Fibroblast of lung (primary cell): Measurements from ENCODE around the gene GPX4. TPM values are rescaled to one million over a fixed set of nuclear protein-coding genes. Genes with fewer than 3 reads are reported as not detected.
A peak's percentile ranks its signal among the peaks of the same experiment; 100 is the strongest.

Experiments
- DNase-seq, 2 donors: peaks; one replicate each; pipeline versions ENCODE4 v3.0.0 to v3.0.0-alpha.2; 2010; ENCODE audit warnings: low read depth in 2 of 2
- H2AFZ ChIP-seq: 2 replicates; pipeline ENCODE4 v1.5.1; 2012; ENCODE audit warnings: low read length, control low read depth, inconsistent platforms
- H3K27ac ChIP-seq: 2 replicates; pipeline ENCODE4 v1.5.1; 2011; ENCODE audit warnings: low read length, control low read depth; ENCODE audit not compliant: insufficient read depth
- H3K27me3 ChIP-seq: 2 replicates; pipeline ENCODE4 v1.5.1; 2011; ENCODE audit warnings: mild to moderate bottlenecking, low read length; ENCODE audit not compliant: control insufficient read depth, insufficient read depth
- H3K36me3 ChIP-seq: 2 replicates; pipeline ENCODE4 v1.5.1; 2011; ENCODE audit warnings: low read length; ENCODE audit not compliant: control insufficient read depth, insufficient read depth
- H3K4me1 ChIP-seq: 2 replicates; pipeline ENCODE4 v1.5.1; 2011; ENCODE audit warnings: low read length; ENCODE audit not compliant: control insufficient read depth, insufficient read depth; ENCODE audit errors: extremely low read depth
- H3K4me2 ChIP-seq: 2 replicates; pipeline ENCODE4 v1.5.1; 2011; ENCODE audit warnings: low read length, control low read depth; ENCODE audit not compliant: insufficient read depth; ENCODE audit errors: extremely low read depth
- H3K4me3 ChIP-seq, 4 experiments: fragments of 200-600 bp in 1 of 4; sonication (generic) in 1 of 4; replicated peaks in 1 of 4; 2 replicates each; pipeline ENCODE4 v1.5.1; 2011 to 2016; ENCODE audit warnings: low read length in 4 of 4, low read depth in 3 of 4, mild to moderate bottlenecking in 3 of 4, control low read depth in 2 of 4, inconsistent platforms in 1 of 4, mixed read lengths in 1 of 4; ENCODE audit not compliant: insufficient read depth in 1 of 4; ENCODE audit errors: control extremely low read depth in 1 of 4
- H3K79me2 ChIP-seq: 2 replicates; pipeline ENCODE4 v1.5.1; 2012; ENCODE audit warnings: mild to moderate bottlenecking, low read length, inconsistent platforms; ENCODE audit not compliant: control insufficient read depth, insufficient read depth
- H3K9ac ChIP-seq: 2 replicates; pipeline ENCODE4 v1.5.1; 2011; ENCODE audit warnings: mild to moderate bottlenecking, low read length, control low read depth; ENCODE audit not compliant: insufficient read depth
- H3K9me3 ChIP-seq: 2 replicates; pipeline ENCODE4 v1.5.1; 2012; ENCODE audit warnings: low read depth, low read length; ENCODE audit not compliant: control insufficient read depth, insufficient read depth
- H4K20me1 ChIP-seq: 2 replicates; pipeline ENCODE4 v1.5.1; 2011; ENCODE audit warnings: low read length; ENCODE audit not compliant: control insufficient read depth, insufficient read depth; ENCODE audit errors: extremely low read depth
- CTCF ChIP-seq, 2 donors: IDR thresholded peaks in 1 of 2; conservative IDR thresholded peaks in 1 of 2; 1 replicate in 1 of 2; 2 replicates in 1 of 2; pipeline ENCODE4 v1.5.1; 2011 to 2012; ENCODE audit warnings: low read length in 2 of 2, control low read depth in 1 of 2, inconsistent platforms in 1 of 2, low read depth in 1 of 2, mild to moderate bottlenecking in 1 of 2
- EZH2 ChIP-seq: IDR thresholded peaks from 2 replicates; pipeline ENCODE4 v1.5.1; 2012; ENCODE audit warnings: low read length, control low read depth, mild to moderate bottlenecking; ENCODE audit errors: missing control alignments
- polyA plus RNA-seq, 2 donors: library from polyadenylated mRNA; depleted of rRNA in 1 of 2; stranded (reverse) in 1 of 2; unstranded in 1 of 2; fragments of >200 nt; gene quantifications; 2 replicates each; pipeline ENCODE4 v1.2.1, GENCODE V29; 2011 to 2012; ENCODE audit warnings: missing spikeins in 1 of 2
- total RNA-seq: library from RNA; depleted of rRNA; stranded (reverse); fragments of >200 nt; gene quantifications from 2 replicates; pipeline ENCODE4 v1.2.1, GENCODE V29; 2014

The GPX4 gene
- total and polyA plus RNA-seq, 2 donors (not counting 1 experiment from before 2014, with no cell fraction given): 325 to 430 TPM

- TF ChIP-seq CTCF (conservative IDR thresholded peaks at IDR 0.05 in 1 of 2, IDR thresholded peaks at IDR 0.05 in 1 of 2; ENCODE audit: low read depth in 1 of 2, low read length in 2 of 2): no peak
- H3K4me1 ChIP-seq: no peaks in the 10 kb centered on the region
- H3K36me3 ChIP-seq: no peaks in the 10 kb centered on the region
- H3K27ac ChIP-seq: no peak overlapping the region
- H3K9me3 ChIP-seq: no peaks in the 10 kb centered on the region
- no peaks in the 10 kb centered on the region for H3K79me2 ChIP-seq
- H4K20me1 ChIP-seq: no peaks in the 10 kb centered on the region
- H3K4me2 ChIP-seq: no peak overlapping the region
- H3K9ac ChIP-seq: no peak overlapping the region
- peaks cover 18% of the 10 kb centered on the region for H3K27me3 ChIP-seq
- no peak overlapping the region for H2AFZ ChIP-seq
- H3K4me3 ChIP-seq: no peak overlapping the region
- no peak for DNase-seq
These were observed 34.6 kb upstream of the GPX4 start for GRCh38 chr19:1069009-1069779.

GRCh38 chr19:1070576-1070930 is 33.2 kb upstream of the GPX4 start:
- DNase-seq: no peak
- H3K4me3 ChIP-seq: no peak overlapping the region
- peaks cover 18% of the 10 kb centered on the region for H3K27me3 ChIP-seq
- no peaks in the 10 kb centered on the region for H3K9me3 ChIP-seq
- no peaks in the 10 kb centered on the region for H4K20me1 ChIP-seq
- no peak overlapping the region for H2AFZ ChIP-seq
- no peak overlapping the region for H3K9ac ChIP-seq
- H3K4me1 ChIP-seq: no peaks in the 10 kb centered on the region
- H3K36me3 ChIP-seq: no peaks in the 10 kb centered on the region
- no peak overlapping the region for H3K4me2 ChIP-seq
- H3K27ac ChIP-seq: no peak overlapping the region
- TF ChIP-seq CTCF (conservative IDR thresholded peaks at IDR 0.05 in 1 of 2, IDR thresholded peaks at IDR 0.05 in 1 of 2; ENCODE audit: low read depth in 1 of 2, low read length in 2 of 2): peak; percentile 19 to 21
- no peak for TF ChIP-seq EZH2
- H3K79me2 ChIP-seq: no peaks in the 10 kb centered on the region

- DNase-seq: no peak
- TF ChIP-seq EZH2: peak; percentile 47
- TF ChIP-seq CTCF (conservative IDR thresholded peaks at IDR 0.05 in 1 of 2, IDR thresholded peaks at IDR 0.05 in 1 of 2; ENCODE audit: low read depth in 1 of 2, low read length in 2 of 2): no peak
- Histone ChIP-seq H3K4me2 (no peak overlapping the region), H3K4me1 (peaks cover 2% of the 10 kb centered on the region), H3K9me3 (no peaks in the 10 kb centered on the region), H3K27ac (no peak overlapping the region), H3K9ac (no peak overlapping the region), H3K27me3 (peaks cover 18% of the 10 kb centered on the region), H3K79me2 (no peaks in the 10 kb centered on the region), H4K20me1 (no peaks in the 10 kb centered on the region), H2AFZ (no peak overlapping the region), H3K36me3 (no peaks in the 10 kb centered on the region), H3K4me3 (no peak overlapping the region)
These were observed 32.6 kb upstream of the GPX4 start for GRCh38 chr19:1070931-1071791.
